Epithelial cell of esophagus (primary cell): ENCODE data around the gene RAPGEF1.

Source experiments
- DNase-seq: peaks from one replicate; pipeline ENCODE4 v3.0.0; 2010; ENCODE audit warnings: low read depth
- H3K4me3 ChIP-seq: 2 replicates; pipeline ENCODE4 v1.5.1; 2011; ENCODE audit warnings: mild to moderate bottlenecking, low read length, control low read depth
- TF ChIP-seq, protein P1 (sequence below): IDR thresholded peaks from 2 replicates; pipeline ENCODE4 v1.5.1; 2011; ENCODE audit warnings: low read depth, mild to moderate bottlenecking, low read length, control low read depth, inconsistent platforms; ENCODE audit not compliant: insufficient read depth; ENCODE audit errors: missing control alignments

RAPGEF1 gene

DNA sequence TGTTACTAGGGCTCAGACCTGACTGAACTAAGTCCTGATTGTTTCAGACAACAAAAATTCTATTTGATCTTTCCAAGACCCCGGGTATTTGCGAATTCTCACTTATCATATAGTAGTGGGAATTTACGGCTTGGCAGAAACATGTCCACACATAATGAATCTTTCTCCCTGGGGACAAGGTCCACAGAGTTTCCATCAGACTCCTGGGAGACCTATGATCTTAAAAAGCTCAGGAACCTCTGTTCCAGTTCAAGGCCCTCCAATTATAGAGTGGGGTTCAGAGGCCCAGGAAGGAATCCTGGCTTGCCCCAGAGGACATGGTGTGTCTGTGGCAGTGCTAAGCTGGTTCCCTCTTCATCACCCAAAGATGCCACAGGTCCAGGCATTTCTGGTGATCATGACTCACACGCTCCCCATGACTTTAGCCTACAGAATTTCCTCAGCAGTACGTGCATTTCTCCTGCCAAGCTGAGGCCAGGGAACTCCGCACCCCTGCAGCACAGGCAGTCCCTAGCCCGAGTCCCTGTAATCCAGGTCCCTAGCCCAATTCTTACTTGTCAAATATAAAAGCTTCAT lies 12.6 kb downstream of the RAPGEF1 start:
- peak; percentile 91 for DNase-seq
- TF ChIP-seq, protein P1, sequence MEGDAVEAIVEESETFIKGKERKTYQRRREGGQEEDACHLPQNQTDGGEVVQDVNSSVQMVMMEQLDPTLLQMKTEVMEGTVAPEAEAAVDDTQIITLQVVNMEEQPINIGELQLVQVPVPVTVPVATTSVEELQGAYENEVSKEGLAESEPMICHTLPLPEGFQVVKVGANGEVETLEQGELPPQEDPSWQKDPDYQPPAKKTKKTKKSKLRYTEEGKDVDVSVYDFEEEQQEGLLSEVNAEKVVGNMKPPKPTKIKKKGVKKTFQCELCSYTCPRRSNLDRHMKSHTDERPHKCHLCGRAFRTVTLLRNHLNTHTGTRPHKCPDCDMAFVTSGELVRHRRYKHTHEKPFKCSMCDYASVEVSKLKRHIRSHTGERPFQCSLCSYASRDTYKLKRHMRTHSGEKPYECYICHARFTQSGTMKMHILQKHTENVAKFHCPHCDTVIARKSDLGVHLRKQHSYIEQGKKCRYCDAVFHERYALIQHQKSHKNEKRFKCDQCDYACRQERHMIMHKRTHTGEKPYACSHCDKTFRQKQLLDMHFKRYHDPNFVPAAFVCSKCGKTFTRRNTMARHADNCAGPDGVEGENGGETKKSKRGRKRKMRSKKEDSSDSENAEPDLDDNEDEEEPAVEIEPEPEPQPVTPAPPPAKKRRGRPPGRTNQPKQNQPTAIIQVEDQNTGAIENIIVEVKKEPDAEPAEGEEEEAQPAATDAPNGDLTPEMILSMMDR: no peak
- H3K4me3 ChIP-seq: no peak overlapping the region

DNA sequence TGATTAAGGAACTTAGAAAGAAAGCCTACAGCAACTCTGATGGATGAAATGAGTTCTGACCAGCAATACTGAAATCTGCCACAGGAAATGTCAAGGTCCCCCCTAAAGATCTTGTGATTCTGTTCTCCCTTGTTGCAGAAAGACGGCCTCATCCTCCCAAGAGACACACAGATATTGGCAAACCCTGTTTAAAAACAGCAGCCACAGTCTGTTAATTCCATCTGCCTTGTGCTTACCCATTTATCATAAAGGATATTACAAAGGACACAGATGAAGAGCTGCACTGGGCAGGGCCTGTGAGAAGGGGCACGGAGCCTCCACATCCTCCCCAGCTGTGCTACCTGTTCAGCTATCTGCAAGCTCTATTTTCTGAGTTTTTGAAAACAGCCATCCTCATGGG lies 15.2 kb downstream of the RAPGEF1 start:
- H3K4me3 ChIP-seq: no peak overlapping the region
- no peak for DNase-seq
- TF ChIP-seq, protein P1: no peak

DNA sequence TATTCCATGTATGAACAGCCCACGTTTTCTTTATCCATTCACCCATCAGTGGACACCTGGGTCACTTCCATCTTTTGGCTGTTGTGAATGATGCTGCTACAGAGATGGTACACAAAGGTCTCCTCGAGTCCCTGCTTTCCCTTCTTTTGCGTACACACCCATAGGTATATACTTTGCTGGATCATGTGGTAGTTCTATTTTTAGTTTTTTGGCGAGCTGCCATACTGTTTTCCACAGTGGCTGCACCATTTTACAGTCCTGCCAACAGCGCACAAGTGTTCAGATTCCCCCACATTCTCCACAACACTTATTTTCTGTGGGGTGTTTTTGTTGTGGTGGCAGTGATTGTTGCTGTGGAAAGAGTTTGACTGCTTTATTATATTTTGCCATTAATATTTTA lies 16.2 kb downstream of the RAPGEF1 start:
- no peak overlapping the region for H3K4me3 ChIP-seq
- TF ChIP-seq, protein P1: no peak
- no peak for DNase-seq

DNA sequence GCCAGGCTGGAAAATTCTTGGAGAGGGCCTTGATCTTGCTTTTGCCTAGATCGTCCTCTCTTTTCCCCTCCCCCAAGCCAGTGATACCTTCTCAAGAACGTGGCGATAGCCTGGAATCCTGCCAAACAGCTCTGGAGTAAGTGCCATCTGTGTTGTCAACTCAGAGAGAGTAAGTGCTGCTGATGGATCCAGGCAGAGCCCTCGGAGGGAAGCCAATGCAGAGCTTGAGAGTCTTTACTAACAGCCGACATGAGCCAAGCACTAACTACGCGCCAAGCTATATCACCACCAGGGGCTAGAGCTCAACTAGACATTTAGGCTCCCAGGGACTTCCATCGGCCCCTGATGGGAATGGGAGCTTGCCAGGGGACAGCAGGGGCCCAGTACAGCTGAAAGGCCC lies 17.6 kb downstream of the RAPGEF1 start:
- no peak overlapping the region for H3K4me3 ChIP-seq
- no peak for DNase-seq
- TF ChIP-seq, protein P1: no peak

DNA sequence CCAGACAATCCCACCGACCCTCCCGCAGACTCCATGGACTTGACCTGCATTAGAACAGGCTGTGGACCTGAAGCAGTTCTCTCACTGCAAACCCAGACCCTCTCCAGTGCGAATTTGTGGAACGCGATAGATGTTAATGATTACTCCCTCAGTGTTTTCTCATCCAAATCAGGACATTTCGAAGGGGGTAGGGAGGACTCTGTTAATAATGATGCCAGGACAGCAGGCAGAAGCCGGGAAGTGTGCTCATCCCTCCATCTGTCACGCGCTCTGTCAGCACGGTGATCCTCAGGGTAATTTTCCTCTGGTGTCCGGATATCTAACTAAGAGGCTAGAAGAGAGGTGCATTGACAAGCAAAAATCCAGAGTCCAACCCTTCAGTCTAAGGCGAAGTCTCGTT lies 18.8 kb downstream of the RAPGEF1 start:
- H3K4me3 ChIP-seq: no peak overlapping the region
- no peak for DNase-seq
- TF ChIP-seq, protein P1: no peak

DNA sequence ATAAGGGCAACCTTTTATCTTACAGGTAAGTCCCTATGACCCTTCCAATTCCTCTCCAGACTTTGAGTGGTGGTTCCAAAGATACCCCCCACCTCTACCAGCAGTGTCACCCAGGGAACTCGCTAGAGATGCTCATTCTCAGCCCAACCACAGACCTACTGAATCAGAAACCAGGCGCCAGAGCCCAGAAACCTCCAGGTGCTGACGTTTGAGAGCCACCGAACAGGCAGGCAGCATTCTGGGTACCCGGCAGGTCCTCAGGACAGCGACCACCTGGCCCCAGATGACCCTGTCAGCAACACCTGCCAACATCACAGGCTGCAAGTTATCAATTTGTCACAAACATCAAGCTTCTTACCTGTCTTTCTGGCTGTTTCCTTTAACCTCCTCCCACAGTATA lies 19.5 kb downstream of the RAPGEF1 start:
- TF ChIP-seq, protein P1: no peak
- DNase-seq: no peak

DNA sequence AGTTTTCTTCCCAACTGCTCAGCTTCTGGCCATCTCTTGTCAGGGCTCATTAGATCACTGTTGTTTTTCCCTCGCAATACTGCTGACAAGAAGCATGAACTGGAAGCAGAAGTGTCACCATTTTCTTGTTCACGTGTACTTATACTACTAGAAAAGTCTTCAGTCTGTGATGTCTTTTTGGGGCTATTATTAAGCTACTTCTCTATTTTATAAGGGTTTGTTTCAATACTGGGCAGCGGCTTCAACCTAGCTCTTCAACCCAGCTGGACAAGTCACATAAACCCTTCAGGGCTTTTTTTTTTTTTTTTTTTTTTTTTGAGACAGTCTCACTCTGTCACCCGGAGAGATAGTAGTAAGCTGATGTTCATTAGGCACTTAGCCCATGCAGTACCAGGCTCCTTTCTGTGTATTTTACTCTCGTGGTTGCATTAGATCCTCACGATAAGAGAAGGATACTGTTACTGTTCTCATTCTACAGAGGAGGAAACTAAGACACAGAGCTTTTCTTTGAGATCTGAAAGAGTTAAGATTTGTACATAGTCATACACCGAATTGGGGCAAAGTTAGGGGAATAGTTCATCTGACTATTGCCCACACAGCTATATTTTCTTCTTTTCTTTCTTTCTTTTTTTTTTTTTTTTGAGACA lies 20.5 kb downstream of the RAPGEF1 start:
- no peak for DNase-seq
- TF ChIP-seq, protein P1: no peak
- no peak overlapping the region for H3K4me3 ChIP-seq

More for the DNA sequence above, 19.5 kb downstream of the RAPGEF1 start:
- no peak overlapping the region for H3K4me3 ChIP-seq
